Measurements from ENCODE around the gene CAMTA1.

- TF ChIP-seq OSR1 (CRISPR knock-in tag; IDR thresholded peaks at IDR 0.05) (no peak), ZC3H10 (CRISPR knock-in tag; IDR thresholded peaks at IDR 0.05) (no peak), BACH2 (CRISPR knock-in tag; IDR thresholded peaks at IDR 0.05; ENCODE audit: borderline replicate concordance) (no peak), CSDC2 (CRISPR knock-in tag; IDR thresholded peaks at IDR 0.05) (no peak), SNAI2 (CRISPR knock-in tag; IDR thresholded peaks at IDR 0.05) (no peak), ESRRG (CRISPR knock-in tag; IDR thresholded peaks at IDR 0.05) (no peak), ZNF565 (CRISPR knock-in tag; conservative IDR thresholded peaks at IDR 0.05; ENCODE audit: low read depth) (no peak), ZFP30 (CRISPR knock-in tag; IDR thresholded peaks at IDR 0.05) (no peak), RARB (CRISPR knock-in tag; IDR thresholded peaks at IDR 0.05) (no peak), PATZ1 (CRISPR knock-in tag; IDR thresholded peaks at IDR 0.05; ENCODE audit: borderline replicate concordance) (no peak), POU6F1 (CRISPR knock-in tag; IDR thresholded peaks at IDR 0.05; ENCODE audit: borderline replicate concordance, low read depth) (no peak), ZFP3 (CRISPR knock-in tag; IDR thresholded peaks at IDR 0.05) (no peak), ARNTL (CRISPR knock-in tag; IDR thresholded peaks at IDR 0.05; ENCODE audit: borderline replicate concordance, low read depth) (no peak)
These were observed 477.4 kb downstream of the CAMTA1 start for GRCh38 chr1:7262611-7263010.
